ENCODE measurements around the gene TFPI2.

The TFPI2 gene

GRCh38 chr7:93906267-93906666 lies 15.7 kb upstream of the TFPI2 start, which contains the start of gene GNGT1:
GNGT1 (plus strand) TSS chr7:93906567; CDS start chr7:93906747, 180 bp downstream.
- no peak for DNase-seq

- DNase-seq, result no peak
Measured at GRCh38 chr7:93902777-93903423, 12.3 kb upstream of the TFPI2 start.

GRCh38 chr7:93897680-93898079 lies 7.1 kb upstream of the TFPI2 start:
- DNase-seq, result no peak

GRCh38 chr7:93895859-93896600 lies 5.5 kb upstream of the TFPI2 start:
- no peak for DNase-seq

- DNase-seq, result no peak
Measured at GRCh38 chr7:93894966-93895640, 4.5 kb upstream of the TFPI2 start.

- DNase-seq, result no peak
Measured at GRCh38 chr7:93894426-93894825, 3.9 kb upstream of the TFPI2 start.

- DNase-seq, result peak; percentile 19 to 34
Measured at GRCh38 chr7:93890041-93890463, 501 bp downstream of the TFPI2 start.

GRCh38 chr7:93889261-93889660 lies 1.3 kb downstream of the TFPI2 start:
- DNase-seq, result no peak

GRCh38 chr7:93884541-93884940 lies 6.0 kb downstream of the TFPI2 start:
- no peak for DNase-seq

GRCh38 chr7:93883917-93884345 lies 6.6 kb downstream of the TFPI2 start:
- DNase-seq, result no peak

GRCh38 chr7:93883078-93883916 lies 7.3 kb downstream of the TFPI2 start:
- no peak for DNase-seq

GRCh38 chr7:93882468-93882867 lies 8.1 kb downstream of the TFPI2 start:
- no peak for DNase-seq

GRCh38 chr7:93879356-93879755 lies 11.2 kb downstream of the TFPI2 start:
- DNase-seq, result no peak

- DNase-seq, result no peak
Measured at GRCh38 chr7:93877742-93878141, 12.8 kb downstream of the TFPI2 start.

GRCh38 chr7:93873998-93874574 lies 16.5 kb downstream of the TFPI2 start:
- DNase-seq, result no peak

- no peak for DNase-seq
Measured at GRCh38 chr7:93866886-93867285, 23.7 kb downstream of the TFPI2 start.

GRCh38 chr7:93862651-93863050 lies 27.9 kb downstream of the TFPI2 start:
- DNase-seq, result no peak

GRCh38 chr7:93861325-93861949 lies 29.1 kb downstream of the TFPI2 start:
- DNase-seq, result no peak

GRCh38 chr7:93860261-93860660 lies 30.3 kb downstream of the TFPI2 start:
- no peak for DNase-seq

GRCh38 chr7:93858857-93859256 lies 31.7 kb downstream of the TFPI2 start:
- DNase-seq, result no peak

GRCh38 chr7:93856323-93856722 lies 34.2 kb downstream of the TFPI2 start:
- no peak for DNase-seq

- DNase-seq, result no peak
Measured at GRCh38 chr7:93855797-93856196, 34.8 kb downstream of the TFPI2 start.
